Measurements from ENCODE around the gene MCOLN2.
"Not testable (repeated sequence)": the region's sequence is repeated elsewhere in the genome, so short reads cannot be mapped to it uniquely, and the experiment has no call there.

Gene MCOLN2

GRCh38 chr1:84907095-84907827 lies 89.7 kb downstream of the MCOLN2 start:
- H3K27ac ChIP-seq (ENCODE audit: low read depth, low read length): no peak overlapping the region
- no peak overlapping the region for H3K4me3 ChIP-seq (ENCODE audit: low read length)
- no peaks in the 10 kb centered on the region for H3K36me3 ChIP-seq (ENCODE audit: control insufficient read depth, low read length)
- H3K79me2 ChIP-seq (ENCODE audit: control insufficient read depth, low read length): no peaks in the 10 kb centered on the region
- H3K4me1 ChIP-seq (ENCODE audit: control insufficient read depth, low read length): no peaks in the 10 kb centered on the region
- H3K9me3 ChIP-seq (ENCODE audit: control insufficient read depth, insufficient read depth, low read length): peaks cover 4% of the 10 kb centered on the region; the same call in 1 of the 2 replicates
- peaks cover 9% of the 10 kb centered on the region for H3K27me3 ChIP-seq (ENCODE audit: control insufficient read depth, low read length)
- H3K4me2 ChIP-seq (ENCODE audit: low read length): no peak overlapping the region
- no peaks in the 10 kb centered on the region for H4K20me1 ChIP-seq (ENCODE audit: control insufficient read depth, insufficient read depth, low read depth, low read length)
- TF ChIP-seq EZH2phosphoT487 (IDR thresholded peaks at IDR 0.05; ENCODE audit: borderline replicate concordance, low read length): no peak
- TF ChIP-seq, protein P1, sequence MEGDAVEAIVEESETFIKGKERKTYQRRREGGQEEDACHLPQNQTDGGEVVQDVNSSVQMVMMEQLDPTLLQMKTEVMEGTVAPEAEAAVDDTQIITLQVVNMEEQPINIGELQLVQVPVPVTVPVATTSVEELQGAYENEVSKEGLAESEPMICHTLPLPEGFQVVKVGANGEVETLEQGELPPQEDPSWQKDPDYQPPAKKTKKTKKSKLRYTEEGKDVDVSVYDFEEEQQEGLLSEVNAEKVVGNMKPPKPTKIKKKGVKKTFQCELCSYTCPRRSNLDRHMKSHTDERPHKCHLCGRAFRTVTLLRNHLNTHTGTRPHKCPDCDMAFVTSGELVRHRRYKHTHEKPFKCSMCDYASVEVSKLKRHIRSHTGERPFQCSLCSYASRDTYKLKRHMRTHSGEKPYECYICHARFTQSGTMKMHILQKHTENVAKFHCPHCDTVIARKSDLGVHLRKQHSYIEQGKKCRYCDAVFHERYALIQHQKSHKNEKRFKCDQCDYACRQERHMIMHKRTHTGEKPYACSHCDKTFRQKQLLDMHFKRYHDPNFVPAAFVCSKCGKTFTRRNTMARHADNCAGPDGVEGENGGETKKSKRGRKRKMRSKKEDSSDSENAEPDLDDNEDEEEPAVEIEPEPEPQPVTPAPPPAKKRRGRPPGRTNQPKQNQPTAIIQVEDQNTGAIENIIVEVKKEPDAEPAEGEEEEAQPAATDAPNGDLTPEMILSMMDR (IDR thresholded peaks at IDR 0.05; ENCODE audit: low read depth, low read length, poor library complexity, severe bottlenecking): no peak
- no peaks in the 10 kb centered on the region for H3F3A ChIP-seq (ENCODE audit: control insufficient read depth, insufficient read depth)
- H3K9me2 ChIP-seq (replicated peaks; ENCODE audit: control insufficient read depth, low read length): no peaks in the 10 kb centered on the region

- H3K9me2 ChIP-seq (replicated peaks; ENCODE audit: control insufficient read depth, low read length); H3F3A ChIP-seq (ENCODE audit: control insufficient read depth, insufficient read depth); H3K27ac ChIP-seq (ENCODE audit: low read depth, low read length); H3K4me2 ChIP-seq (ENCODE audit: low read length); H3K4me1 ChIP-seq (ENCODE audit: control insufficient read depth, low read length); H3K4me3 ChIP-seq (ENCODE audit: low read length); H3K79me2 ChIP-seq (ENCODE audit: control insufficient read depth, low read length); H3K9me3 ChIP-seq (ENCODE audit: control insufficient read depth, insufficient read depth, low read length); H3K27me3 ChIP-seq (ENCODE audit: control insufficient read depth, low read length); H3K36me3 ChIP-seq (ENCODE audit: control insufficient read depth, low read length); H4K20me1 ChIP-seq (ENCODE audit: control insufficient read depth, insufficient read depth, low read depth, low read length): not testable (repeated sequence)
Observed at GRCh38 chr1:84902727-84903126, 94.2 kb downstream of the MCOLN2 start.

GRCh38 chr1:84899969-84900368 lies 96.9 kb downstream of the MCOLN2 start:
- Histone ChIP-seq H3K9me2 (replicated peaks; ENCODE audit: control insufficient read depth, low read length) (no peaks in the 10 kb centered on the region), H3K27me3 (ENCODE audit: control insufficient read depth, low read length) (no peaks in the 10 kb centered on the region), H3K4me2 (ENCODE audit: low read length) (no peak overlapping the region), H3F3A (ENCODE audit: control insufficient read depth, insufficient read depth) (no peaks in the 10 kb centered on the region), H3K9me3 (ENCODE audit: control insufficient read depth, insufficient read depth, low read length) (peaks cover 4% of the 10 kb centered on the region; the same call in 1 of the 2 replicates), H3K4me1 (ENCODE audit: control insufficient read depth, low read length) (no peaks in the 10 kb centered on the region), H3K36me3 (ENCODE audit: control insufficient read depth, low read length) (no peaks in the 10 kb centered on the region), H3K79me2 (ENCODE audit: control insufficient read depth, low read length) (no peaks in the 10 kb centered on the region), H4K20me1 (ENCODE audit: control insufficient read depth, insufficient read depth, low read depth, low read length) (no peaks in the 10 kb centered on the region), H3K27ac (ENCODE audit: low read depth, low read length) (no peak overlapping the region), H3K4me3 (ENCODE audit: low read length) (no peak overlapping the region)
- no peak for TF ChIP-seq EZH2phosphoT487 (IDR thresholded peaks at IDR 0.05; ENCODE audit: borderline replicate concordance, low read length)
- TF ChIP-seq, protein P1 (IDR thresholded peaks at IDR 0.05; ENCODE audit: low read depth, low read length, poor library complexity, severe bottlenecking): no peak

DNA sequence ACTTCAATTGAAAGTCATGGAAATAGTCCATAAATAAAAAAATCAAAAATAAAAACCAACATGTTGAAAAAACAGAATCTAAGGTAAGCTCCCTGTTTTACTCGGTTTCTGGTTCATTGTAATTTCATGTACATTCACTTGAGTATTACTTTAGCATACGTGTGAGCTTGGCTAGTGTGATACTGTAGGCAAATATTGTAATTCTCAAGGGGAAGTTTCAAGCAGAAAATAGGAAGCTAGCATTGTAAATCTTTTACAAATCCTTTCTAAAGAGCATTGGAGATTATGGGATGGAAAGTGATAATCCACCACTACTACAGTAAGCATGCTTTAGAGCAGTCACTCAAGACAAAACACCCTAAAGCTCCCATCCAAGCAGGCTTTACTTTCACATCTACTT lies 100.6 kb downstream of the MCOLN2 start:
- TF ChIP-seq, protein P1 (IDR thresholded peaks at IDR 0.05; ENCODE audit: low read depth, low read length, poor library complexity, severe bottlenecking): no peak
- TF ChIP-seq EZH2phosphoT487 (IDR thresholded peaks at IDR 0.05; ENCODE audit: borderline replicate concordance, low read length): no peak
- Histone ChIP-seq H4K20me1 (ENCODE audit: control insufficient read depth, insufficient read depth, low read depth, low read length) (no peaks in the 10 kb centered on the region), H3K27me3 (ENCODE audit: control insufficient read depth, low read length) (no peaks in the 10 kb centered on the region), H3K4me1 (ENCODE audit: control insufficient read depth, low read length) (no peaks in the 10 kb centered on the region), H3F3A (ENCODE audit: control insufficient read depth, insufficient read depth) (no peaks in the 10 kb centered on the region), H3K27ac (ENCODE audit: low read depth, low read length) (no peak overlapping the region), H3K79me2 (ENCODE audit: control insufficient read depth, low read length) (no peaks in the 10 kb centered on the region), H3K9me3 (ENCODE audit: control insufficient read depth, insufficient read depth, low read length) (no peaks in the 10 kb centered on the region; the same call in 1 of the 2 replicates), H3K9me2 (replicated peaks; ENCODE audit: control insufficient read depth, low read length) (no peaks in the 10 kb centered on the region), H3K36me3 (ENCODE audit: control insufficient read depth, low read length) (no peaks in the 10 kb centered on the region), H3K4me3 (ENCODE audit: low read length) (no peak overlapping the region), H3K4me2 (ENCODE audit: low read length) (no peak overlapping the region)
